NCI-H1436 treated with DMSO at 0.1 percent for 48 hours (cell line): ENCODE measurements around the gene KLK1.
"Not testable (repeated sequence)": the region's sequence is repeated elsewhere in the genome, so short reads cannot be mapped to it uniquely, and the experiment has no call there.

ENCODE experiments used
- DNase-seq: peaks from one replicate; lab custom pipeline; 2025; lab: John Stamatoyannopoulos, UW

KLK1 gene

DNA sequence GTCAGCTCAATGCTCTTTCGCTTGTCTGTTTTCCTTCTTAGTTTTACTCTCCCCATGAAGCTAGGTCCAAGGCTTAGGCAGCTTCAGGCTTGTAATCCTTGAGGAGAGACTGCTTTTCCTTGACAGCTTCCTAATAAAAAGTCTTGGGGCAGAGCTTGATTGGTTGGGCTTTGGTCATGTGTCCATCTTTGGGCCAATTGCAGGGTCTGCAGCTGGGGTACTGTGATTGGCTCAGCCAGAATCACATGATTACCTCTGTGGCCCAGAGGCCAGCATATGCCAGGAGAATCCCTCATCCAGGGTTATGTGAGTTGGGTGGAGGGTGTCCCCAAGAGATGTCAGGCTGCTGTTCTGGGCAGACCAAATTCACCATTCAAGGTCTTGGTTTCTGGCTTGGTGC, 8.1 kb downstream of the KLK1 start:
- DNase-seq, result no peak

DNA sequence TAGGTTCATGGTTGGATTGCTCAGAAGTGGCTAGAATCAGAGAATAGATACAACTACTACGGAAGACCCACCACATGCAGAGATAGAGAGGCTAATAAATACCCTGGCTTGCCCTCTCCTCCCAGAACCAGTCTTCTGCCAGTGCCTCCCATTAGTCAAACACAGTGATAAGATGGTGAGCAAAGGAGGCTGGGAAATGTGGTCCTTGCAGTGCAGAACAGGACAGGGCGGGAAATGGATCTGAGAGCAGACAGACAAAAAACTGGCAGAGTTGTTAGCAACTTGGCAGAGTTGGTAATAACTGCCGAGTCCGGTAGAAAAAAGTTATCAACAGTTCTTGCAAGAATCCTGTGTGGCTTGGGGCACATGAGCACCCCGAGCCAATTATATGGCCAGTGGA, 8.7 kb downstream of the KLK1 start:
- no peak for DNase-seq

DNA sequence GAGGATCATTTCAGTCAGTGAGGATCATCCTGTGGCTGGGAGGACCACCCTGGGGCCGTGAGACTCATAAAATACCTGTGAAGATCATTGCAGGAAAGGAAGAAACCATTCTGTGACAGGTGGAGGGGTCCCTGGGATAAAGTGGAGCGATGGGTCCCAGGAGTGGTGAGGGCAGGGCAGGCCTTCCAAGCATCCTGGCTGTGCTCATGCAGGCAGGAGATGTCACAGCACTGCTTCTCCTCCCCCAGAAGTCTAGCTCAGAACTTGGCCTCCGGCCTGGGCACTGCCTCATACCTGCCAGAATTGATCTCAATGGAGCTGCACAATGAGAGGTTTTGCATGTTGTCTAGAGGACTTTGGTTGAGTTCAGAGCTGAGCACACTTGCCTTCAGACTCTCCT, 11.1 kb downstream of the KLK1 start:
- no peak for DNase-seq

DNA sequence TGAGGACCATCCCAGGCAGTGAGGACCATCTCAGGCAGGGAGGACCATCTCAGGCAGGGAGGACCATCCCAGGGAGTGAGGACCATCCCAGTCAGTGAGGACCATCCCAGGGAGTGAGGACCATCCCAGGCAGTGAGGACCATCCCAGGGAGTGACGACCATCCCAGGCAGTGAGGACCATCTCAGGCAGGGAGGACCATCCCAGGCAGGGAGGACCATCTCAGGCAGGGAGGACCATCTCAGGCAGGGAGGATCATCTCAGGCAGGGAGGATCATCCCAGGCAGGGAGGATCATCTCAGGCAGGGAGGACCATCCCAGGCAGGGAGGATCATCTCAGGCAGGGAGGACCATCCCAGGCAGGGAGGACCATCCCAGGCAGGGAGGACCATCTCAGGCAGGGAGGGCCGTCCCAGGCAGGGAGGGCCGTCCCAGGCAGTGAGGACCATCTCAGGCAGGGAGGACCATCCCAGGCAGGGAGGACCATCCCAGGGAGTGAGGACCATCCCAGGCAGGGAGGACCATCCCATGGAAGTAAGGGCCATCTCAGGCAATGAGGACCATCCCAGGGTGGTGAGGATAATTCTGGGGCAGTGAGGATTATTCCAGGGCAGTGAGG, 11.9 kb downstream of the KLK1 start:
- not testable (repeated sequence) for DNase-seq

DNA sequence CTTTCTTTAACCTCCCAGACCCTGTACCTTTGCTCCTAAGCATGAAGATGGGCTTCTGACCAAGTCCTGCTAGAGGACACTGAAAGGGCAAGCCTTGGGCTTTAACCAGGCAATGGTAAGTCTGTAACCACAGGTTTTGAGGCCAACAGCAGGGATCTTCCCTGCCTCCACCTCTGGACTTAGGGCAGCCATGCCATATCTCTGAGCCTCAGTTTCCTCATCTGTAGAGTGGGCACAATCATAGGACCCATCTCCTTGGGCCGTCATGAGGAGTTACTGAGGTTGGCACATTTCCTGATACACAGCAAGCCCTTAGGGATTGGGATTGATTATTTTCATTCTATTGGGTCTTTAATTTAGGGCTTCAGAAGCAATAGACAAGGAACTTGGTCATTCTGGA, 14.7 kb downstream of the KLK1 start:
- DNase-seq, result no peak

DNA sequence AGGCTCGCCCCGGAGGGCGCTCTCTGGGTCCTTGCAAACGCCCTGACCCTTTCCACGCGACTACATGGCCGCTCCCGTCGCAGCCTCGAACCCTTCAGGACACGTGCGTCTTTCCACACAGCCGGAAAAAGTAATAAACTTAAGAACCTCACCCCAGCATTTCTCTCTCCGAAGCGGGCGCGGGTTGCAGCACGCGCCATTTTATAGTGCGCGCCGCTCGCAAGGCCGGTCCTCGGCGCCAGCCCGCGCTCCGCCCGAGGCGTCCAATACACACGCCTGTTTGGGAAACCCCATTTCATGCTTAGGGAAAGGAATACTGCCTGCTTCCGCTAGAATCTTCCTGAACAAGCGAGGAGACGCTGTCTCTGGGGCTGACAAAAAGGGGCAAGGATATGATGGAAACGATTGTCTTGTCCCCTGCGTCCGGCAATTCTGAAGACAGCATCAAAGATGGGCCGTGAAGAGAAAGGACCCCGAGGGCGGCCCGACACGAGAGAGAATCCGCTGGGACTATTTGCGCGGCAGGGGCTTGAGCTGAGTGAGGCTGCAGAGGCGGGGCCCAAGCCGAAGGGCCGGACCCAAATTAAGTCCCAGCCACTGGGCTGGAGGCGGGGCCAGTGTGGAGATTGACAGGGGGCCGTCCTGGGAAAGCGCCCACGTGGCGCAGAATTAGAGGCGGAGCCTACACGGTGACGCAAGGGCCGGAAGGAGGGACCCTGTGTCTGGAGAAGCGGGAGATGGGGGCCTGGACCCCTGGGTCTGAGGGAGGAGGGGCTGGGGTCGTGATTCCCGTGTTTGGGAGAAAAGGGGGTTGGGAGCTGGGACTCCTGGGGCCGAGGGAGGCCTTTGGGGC, 18.9 kb downstream of the KLK1 start:
- peak; percentile 94 for DNase-seq

DNA sequence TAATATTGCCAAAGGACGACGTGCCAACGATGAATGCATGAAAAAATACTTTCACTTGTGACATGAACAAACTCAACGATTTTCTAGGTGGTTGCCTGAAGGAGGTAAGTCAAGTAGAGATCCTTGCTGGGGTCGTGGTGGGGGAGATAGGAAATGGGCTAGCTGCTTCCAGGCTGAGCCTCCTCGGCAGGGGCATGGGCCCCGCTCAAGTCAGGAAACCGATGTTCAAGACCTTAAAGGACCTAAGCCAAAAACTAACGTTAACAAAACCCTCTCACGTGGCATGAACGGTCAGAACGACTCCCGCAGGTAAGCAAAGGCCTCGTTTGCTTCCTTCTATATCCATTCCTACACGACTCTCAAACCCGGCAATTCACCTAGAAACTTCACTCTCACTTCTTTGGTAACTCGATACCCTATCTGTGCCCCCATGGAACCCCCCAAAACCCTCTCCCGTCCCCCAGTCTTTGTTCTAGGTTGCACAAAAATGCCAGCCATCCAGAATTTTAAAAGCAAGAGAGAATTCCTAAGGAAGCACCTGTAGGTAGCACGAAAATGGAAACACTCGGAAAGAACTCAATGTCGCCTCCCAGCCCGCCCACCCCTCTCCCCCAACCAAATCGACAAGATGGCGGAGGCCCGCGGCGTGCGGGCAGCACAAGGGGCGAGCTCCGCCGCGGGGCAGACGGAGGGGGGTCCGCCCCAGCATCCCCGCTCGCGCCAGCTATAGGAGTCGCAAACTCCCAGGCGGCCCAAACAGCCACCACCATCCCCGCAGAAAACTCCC, 19.8 kb downstream of the KLK1 start:
- DNase-seq, result no peak

DNA sequence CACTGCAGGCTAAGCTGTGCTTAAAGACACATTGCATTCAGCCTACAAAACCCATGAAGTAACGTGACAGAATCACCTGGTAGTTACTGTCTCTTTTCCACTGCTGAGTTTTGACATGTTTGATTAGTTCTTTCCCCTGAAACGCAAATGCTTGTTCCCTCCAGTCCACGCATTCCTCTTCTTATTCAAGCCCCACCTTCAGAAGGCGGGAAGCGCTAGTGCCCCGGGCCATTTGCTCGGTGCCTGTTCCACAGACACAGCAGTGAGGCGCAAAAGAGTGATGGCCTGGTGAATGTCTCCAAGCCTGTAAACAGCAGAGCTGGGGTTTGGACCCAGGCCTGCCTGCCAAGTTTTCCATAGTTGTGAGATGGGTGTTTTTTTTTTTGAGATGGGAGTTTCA, 22.5 kb downstream of the KLK1 start:
- no peak for DNase-seq

DNA sequence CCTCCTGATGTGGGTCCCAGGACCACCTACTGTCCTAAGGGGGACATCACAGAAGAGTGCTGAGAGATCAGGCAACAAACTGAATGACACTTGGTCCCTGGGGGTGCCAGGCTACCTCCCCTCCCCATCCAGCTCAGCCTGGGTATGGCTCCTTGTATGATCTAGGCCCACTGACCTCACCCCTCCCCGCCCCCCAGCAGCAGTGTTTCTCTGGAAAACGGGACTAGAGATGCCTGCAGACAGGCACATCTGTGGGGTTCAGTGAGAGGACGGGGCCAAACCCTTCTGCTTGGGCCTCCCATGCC, 24.1 kb downstream of the KLK1 start:
- DNase-seq, result no peak

DNA sequence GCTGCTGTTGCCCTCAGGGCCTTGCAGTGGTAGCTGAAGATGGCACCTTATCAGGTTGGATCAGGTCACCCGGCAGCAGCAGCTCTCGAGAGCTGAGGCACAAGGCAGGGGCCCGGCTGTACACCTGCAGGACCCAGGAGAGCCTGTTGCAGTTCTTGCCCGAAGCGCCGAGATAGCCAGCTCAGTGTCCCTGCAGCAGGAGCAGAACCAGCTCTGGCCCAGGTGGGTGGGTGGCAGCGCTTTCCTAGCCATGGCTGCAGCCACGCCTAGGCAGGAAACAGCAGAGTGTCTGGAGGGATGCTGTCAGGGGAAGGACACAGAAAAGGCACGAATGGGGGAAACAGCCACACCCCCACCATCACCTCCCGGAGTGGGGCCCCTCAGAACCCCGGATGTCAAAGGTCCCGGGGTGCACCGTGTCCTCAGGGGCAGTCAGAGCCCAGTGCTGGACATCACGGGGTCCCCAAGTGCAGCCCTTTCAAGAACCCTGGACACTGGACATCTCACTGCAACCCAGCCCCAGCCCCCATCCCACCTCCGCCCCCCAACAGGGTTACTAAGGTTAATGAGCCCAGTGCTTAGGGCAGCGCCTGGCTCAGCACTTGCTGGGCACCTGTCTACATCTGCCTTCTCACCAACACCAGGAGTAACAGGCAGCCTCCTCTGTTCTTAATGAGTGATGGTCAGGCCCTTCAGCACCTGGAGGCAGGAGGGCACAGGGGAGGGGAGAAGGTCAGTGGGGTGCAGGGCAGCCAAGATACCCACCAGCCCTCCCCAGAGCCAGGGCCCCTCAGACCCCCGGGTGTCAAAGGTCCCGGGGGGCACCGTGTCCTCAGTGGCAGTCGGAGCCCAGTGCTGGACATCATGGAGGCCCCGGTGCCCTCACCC, 24.7 kb downstream of the KLK1 start:
- DNase-seq, result no peak

DNA sequence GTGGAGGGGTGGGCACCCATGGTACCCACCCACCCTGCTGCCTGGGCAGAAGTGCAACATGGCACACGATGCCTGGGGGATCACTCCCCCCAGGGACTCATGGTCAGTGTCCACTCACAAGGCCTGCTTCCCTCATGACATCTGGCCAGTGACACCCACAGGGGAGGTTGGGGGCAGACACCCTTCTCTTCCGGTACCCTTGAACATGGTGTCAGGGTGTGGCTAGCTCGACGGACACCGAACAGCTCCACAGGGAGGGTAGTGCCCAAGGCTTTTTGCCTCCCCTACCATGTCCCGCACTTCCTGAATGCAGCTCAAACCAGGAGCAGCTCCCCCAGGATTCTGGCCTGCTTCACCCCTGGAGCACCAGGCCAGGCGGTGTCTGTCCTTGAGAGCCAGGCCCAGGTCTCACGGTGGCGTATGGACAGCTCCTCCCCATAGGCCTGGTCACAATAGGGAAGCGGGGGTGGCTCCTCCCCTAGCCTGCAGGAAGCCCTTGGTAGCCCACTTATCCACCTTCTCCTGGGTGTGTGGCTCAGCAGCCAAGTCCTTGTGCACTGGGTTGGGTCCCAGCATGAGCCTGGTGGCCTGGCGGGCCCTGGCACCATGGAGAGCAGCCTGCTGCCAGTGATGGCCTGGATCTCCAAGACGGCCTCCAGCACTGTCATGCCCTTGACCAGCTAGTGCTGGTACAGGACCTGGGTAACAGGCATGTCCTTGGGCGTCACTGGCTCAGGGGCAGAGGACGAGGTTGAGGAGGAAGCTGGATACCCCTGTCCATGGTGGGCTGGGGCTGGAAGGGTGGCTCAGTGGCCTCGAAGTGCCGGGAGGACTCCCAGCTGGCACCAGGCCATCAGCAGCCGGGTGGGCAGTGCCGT, 25.6 kb downstream of the KLK1 start:
- no peak for DNase-seq

DNA sequence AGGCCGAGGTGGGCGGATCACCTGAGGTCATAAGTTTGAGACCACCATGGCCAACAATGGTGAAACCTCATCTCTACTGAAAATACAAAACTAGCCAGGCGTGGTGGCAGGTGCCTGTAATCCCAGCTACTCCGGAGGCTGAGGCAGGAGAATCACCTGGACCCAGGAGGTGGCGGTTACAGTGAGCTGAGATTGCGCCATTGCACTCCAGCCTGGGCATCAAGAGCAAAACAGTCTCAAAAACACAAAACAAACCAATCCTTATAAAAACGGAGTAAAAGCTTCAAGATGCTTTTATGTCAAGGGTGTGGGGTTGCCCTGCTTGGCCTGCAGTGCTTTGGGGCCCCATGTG, 26.2 kb downstream of the KLK1 start:
- no peak for DNase-seq

DNA sequence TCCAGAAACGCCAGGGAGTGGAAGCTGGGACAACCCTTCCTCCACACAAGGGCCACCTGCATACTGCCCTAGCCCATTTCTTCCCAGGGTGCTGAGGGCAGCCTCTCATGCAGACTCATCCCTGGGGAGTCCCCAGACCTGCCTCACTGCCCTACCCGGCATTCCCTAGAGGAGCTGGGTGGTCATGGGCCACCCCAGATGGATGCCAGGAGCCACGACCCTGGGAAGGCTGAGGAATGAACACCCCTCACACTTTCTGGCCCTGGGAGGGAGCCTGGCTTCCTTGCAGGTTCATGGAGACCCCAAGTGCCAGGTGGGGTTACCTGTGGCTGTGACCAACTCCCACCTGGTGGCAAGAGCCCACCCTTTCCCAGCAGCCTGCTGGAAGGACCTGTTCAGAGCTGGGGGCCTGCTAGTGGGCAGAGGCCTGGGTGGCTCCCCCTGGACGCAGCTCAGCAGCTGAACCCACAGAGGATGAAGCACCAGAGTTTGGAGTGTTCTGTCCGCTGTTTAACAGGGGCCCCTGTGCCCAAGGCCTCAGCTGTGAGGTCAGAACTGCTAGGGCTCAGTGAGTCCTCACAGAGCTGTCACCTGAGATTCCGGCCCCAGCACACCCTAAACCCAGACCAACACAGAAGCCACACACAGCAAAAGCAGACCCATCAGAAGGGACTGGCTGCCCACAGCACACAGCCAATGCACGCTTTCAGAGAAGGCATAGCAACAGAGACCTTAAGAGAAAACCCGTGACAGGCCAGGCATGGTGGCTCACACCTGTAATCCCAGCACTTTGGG, 26.8 kb downstream of the KLK1 start:
- no peak for DNase-seq

DNA sequence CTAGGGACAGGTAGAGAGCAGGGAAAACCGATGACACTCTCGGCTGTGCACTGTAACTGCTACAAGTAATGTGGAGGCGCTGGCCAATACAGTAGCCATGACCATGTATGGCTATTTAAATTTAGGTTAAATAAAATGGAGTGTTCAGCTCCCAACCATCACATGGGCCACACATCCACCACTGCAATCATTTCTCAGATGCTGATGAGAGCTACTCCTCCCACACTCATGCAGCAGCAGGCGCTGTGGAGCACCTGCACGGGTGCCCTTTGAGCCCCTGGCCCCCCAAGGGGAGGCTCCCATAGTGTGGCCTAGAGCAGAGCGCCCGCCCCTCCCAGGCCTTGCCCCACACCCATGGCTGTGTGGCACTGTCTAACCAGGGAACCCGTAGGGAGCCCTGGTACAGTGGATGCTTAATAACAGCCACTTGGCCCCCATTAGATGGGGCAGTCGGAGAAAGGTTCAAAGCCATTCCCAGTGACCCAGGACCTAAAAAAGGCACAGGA, 27.4 kb downstream of the KLK1 start:
- no peak for DNase-seq

DNA sequence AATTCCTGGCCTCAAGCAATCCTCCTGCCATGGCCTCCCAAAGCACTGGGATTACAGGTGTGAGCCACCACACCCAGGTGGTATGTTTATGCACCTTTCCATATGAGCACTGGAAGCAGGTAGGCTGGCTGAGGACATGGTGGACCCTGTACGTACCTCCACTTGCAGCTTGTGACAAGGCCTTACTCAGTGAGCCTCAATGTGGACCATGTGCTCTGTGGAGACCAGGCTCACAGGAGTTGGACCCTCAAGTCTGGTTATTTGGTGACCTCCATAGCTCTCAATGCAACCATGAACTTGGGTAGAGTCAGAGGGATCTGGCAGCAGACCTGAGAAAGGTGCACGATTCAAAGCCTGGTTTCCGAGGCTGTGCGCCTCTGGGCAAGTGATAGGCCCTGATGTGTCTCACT, 27.9 kb downstream of the KLK1 start:
- no peak for DNase-seq

DNA sequence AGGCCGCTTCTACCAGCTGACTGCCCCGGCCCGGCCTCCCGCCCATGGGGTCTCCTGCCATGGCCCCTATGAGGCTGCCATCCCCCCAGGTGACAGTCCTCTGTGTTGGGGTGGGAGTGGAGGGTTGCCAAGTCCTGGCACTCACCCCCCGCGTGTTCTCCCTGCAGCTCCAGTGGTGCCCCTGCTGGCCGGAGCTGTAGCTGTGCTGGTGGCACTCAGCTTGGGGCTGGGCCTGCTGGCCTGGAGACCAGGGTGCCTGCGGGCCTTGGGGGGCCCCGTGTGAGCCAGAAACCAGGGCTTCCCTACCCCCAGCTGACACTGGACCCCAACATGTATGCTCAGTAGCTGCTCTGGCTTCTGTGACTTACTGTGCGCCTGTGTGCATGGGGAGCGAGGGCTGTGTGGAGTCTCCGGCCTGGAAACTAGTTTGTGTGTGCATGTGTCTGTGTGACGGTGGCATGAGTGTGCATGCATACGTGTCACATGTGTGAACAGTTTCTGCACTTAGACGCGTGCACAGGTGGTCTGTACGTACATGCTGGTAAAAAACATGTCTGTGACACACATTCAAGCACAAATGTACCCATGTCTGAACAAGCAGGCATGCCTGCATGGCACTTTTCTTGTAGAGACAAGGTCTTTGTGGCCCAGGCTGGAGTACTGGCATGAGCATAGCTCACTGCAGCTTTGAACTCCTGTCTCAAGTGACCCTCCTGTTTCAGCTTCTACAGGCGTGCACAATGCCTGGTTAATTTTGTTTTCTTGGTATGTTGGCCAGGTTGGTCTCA, 28.5 kb downstream of the KLK1 start:
- no peak for DNase-seq

DNA sequence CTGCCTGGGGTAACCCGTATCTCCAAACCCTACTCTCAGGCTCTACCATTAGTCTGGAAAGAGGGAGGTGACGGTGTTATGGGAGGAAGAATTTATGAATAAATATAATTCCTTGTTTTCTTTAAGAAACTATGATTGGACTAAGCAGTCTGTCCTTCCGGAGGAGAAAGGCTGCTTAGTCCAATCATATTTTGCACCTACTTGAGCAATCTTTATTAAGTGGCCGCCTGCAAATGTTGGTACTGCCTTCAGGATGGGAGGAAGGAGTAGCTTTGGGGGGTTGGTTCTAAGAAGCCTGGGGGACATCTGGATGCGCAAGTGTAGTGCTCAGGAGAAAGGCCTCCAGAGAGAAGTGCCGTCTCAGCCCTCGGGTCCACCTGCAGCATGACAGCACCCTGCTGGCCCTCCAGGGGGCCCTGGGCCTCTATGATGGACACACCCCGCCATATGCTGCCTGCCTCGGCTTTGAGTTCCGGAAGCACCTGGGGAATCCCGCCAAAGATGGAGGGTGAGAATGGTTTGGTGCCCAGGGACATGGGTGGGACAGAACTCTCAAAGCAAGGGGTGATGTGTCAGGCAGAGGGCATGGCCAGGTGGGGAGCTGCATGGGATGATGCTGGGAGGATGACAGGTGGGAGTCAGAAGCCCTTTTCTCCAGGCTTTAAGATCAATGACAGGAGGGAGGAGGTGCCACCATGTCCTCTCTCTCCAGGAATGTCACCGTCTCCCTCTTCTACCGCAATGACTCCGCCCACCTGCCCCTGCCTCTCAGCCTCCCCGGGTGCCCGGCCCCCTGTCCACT, 29.3 kb downstream of the KLK1 start:
- DNase-seq, result no peak

DNA sequence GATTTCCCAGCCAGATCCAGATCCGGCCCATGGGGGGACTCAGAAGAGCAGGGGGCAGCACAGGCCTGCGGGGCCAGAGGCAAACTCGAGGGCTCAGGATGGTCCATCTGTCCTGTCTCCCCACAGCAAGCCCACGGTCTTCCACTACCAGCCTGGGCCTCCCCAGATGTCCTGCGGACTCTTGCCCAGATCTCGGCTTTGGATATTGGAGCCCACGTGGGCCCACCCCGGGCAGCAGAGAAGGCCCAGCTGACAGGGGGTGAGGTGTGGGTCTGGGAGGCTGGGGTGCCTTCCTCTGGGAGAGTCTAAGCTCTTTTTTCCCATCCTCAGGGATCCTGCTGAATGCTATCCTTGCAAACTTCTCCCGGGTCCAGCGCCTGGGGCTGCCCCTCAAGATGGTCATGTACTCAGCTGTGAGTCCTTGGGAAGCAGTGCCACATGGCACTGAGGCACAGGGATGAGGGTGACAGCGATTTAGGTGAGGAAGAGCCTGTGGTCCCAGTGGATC, 30.0 kb downstream of the KLK1 start:
- no peak for DNase-seq
